Neuronal stem cell (in vitro differentiated cells): Measurements from ENCODE around the gene LRRC2.

Experiments
- DNase-seq: peaks from one replicate; pipeline ENCODE4 v3.0.0-alpha.2; 2013; ENCODE audit warnings: low spot score
- H2AFZ ChIP-seq: one replicate; pipeline ENCODE4 v1.6.1; 2013; ENCODE audit warnings: mild to moderate bottlenecking, low read length, inconsistent platforms
- H2AK5ac ChIP-seq: 2 replicates; pipeline ENCODE4 v1.6.1; 2013; ENCODE audit warnings: low read depth, mild to moderate bottlenecking, inconsistent platforms, low read length, moderate library complexity, mixed read lengths
- H2BK120ac ChIP-seq: 2 replicates; pipeline ENCODE4 v1.6.1; 2013; ENCODE audit warnings: low read depth, mild to moderate bottlenecking, inconsistent platforms, low read length, moderate library complexity, mixed read lengths
- H2BK12ac ChIP-seq: one replicate; pipeline ENCODE4 v1.6.1; 2013; ENCODE audit warnings: low read length, inconsistent platforms
- H2BK15ac ChIP-seq: 2 replicates; pipeline ENCODE4 v1.6.1; 2013; ENCODE audit warnings: mild to moderate bottlenecking, low read length, inconsistent platforms, mixed read lengths
- H2BK5ac ChIP-seq: one replicate; pipeline ENCODE4 v1.6.1; 2013; ENCODE audit warnings: inconsistent platforms, mild to moderate bottlenecking, low read length, moderate library complexity
- H3K14ac ChIP-seq: one replicate; pipeline ENCODE4 v1.6.1; 2013; ENCODE audit warnings: low read length, inconsistent platforms
- H3K18ac ChIP-seq: 2 replicates; pipeline ENCODE4 v1.6.1; 2013; ENCODE audit warnings: low read length, inconsistent platforms
- H3K23ac ChIP-seq: 2 replicates; pipeline ENCODE4 v1.6.1; 2013; ENCODE audit warnings: low read depth, mild to moderate bottlenecking, mixed read lengths, low read length, inconsistent platforms; ENCODE audit not compliant: poor library complexity
- H3K27ac ChIP-seq: replicated peaks from 3 replicates; pipeline ENCODE4 v1.5.1; 2013; ENCODE audit warnings: low read length, inconsistent platforms
- H3K27me3 ChIP-seq, 3 experiments: 2 replicates each; pipeline ENCODE4 v1.6.1; 2013; ENCODE audit warnings: low read length in 3 of 3, mild to moderate bottlenecking in 2 of 3, inconsistent platforms in 1 of 3, low read depth in 1 of 3, mixed read lengths in 1 of 3, moderate library complexity in 1 of 3; ENCODE audit not compliant: control insufficient read depth in 3 of 3, insufficient read depth in 3 of 3
- H3K36me3 ChIP-seq, 2 donors: replicated peaks in 1 of 2; 2 replicates each; pipeline ENCODE4 v1.6.1; 2013; ENCODE audit warnings: low read length in 2 of 2; ENCODE audit not compliant: control insufficient read depth in 2 of 2, insufficient read depth in 2 of 2
- H3K4ac ChIP-seq: 2 replicates; pipeline ENCODE4 v1.6.1; 2013; ENCODE audit warnings: inconsistent platforms, mild to moderate bottlenecking, low read length, moderate library complexity
- H3K4me1 ChIP-seq, 2 donors: 1 replicate in 1 of 2; 2 replicates in 1 of 2; pipeline ENCODE4 v1.6.1; 2013; ENCODE audit warnings: low read length in 2 of 2, low read depth in 1 of 2; ENCODE audit not compliant: control insufficient read depth in 2 of 2, insufficient read depth in 1 of 2
- H3K4me2 ChIP-seq: one replicate; pipeline ENCODE4 v1.6.1; 2013; ENCODE audit warnings: mild to moderate bottlenecking, low read length, inconsistent platforms; ENCODE audit not compliant: insufficient read depth, poor library complexity, severe bottlenecking
- H3K4me3 ChIP-seq, 2 donors: 2 replicates each; pipeline ENCODE4 v1.5.1; 2013; ENCODE audit warnings: low read length in 2 of 2, mild to moderate bottlenecking in 2 of 2, inconsistent platforms in 1 of 2, moderate library complexity in 1 of 2
- H3K79me1 ChIP-seq: one replicate; pipeline ENCODE4 v1.6.1; 2013; ENCODE audit warnings: low read depth, mild to moderate bottlenecking, inconsistent platforms, low read length, moderate library complexity
- H3K9ac ChIP-seq: one replicate; pipeline ENCODE4 v1.6.1; 2013; ENCODE audit warnings: mild to moderate bottlenecking, low read depth, low read length, inconsistent platforms; ENCODE audit not compliant: poor library complexity
- H3K9me3 ChIP-seq, 2 donors: replicated peaks in 1 of 2; 2 replicates each; pipeline versions ENCODE3 to v1.6.1; 2013; ENCODE audit warnings: low read length in 2 of 2, mild to moderate bottlenecking in 2 of 2, inconsistent platforms in 1 of 2, low read depth in 1 of 2, mixed read lengths in 1 of 2, moderate library complexity in 1 of 2; ENCODE audit not compliant: control insufficient read depth in 2 of 2, insufficient read depth in 1 of 2
- H4K8ac ChIP-seq: one replicate; pipeline ENCODE4 v1.6.1; 2013; ENCODE audit warnings: low read depth, mild to moderate bottlenecking, inconsistent platforms, low read length, moderate library complexity
- H4K91ac ChIP-seq: one replicate; pipeline ENCODE4 v1.6.1; 2013; ENCODE audit warnings: low read length, low read depth, mild to moderate bottlenecking, inconsistent platforms; ENCODE audit not compliant: poor library complexity
- WGBS, 2 donors: extraction: QIAGEN DNeasy Blood & Tissue Kit; methylation state at CpG; one replicate each; pipeline ENCODE4 v1.1.7; 2013; ENCODE audit warnings: missing lambda C conversion rate in 2 of 2, mixed read lengths in 1 of 2; ENCODE audit not compliant: insufficient read length in 2 of 2, insufficient replicate concordance in 1 of 2; ENCODE audit errors: extremely low coverage in 2 of 2; 5-methylcytosine and 5-hydroxymethylcytosine counted together

Gene LRRC2

GRCh38 chr3:46573701-46574100, 7.6 kb upstream of the LRRC2 start:
- H3K4me1 ChIP-seq, result peaks cover 0 to 12% of the 10 kb centered on the region in 2 donors
- no peaks in the 10 kb centered on the region for H3K9me3 ChIP-seq
- no CpG with 5 or more reads among the region's 4 CpGs for WGBS, 2 donors
- H3K23ac ChIP-seq, result no peak overlapping the region
- H4K8ac ChIP-seq, result no peak overlapping the region
- no peak for DNase-seq
- no peak overlapping the region for H4K91ac ChIP-seq
- H3K27me3 ChIP-seq, result peaks cover 6 to 43% (median 30%) of the 10 kb centered on the region in 3 experiments
- no peak overlapping the region for H3K18ac ChIP-seq
- H2AFZ ChIP-seq, result no peak overlapping the region
- H2BK15ac ChIP-seq, result no peak overlapping the region
- H3K36me3 ChIP-seq, result no peaks in the 10 kb centered on the region
- H3K14ac ChIP-seq, result no peak overlapping the region
- H2BK5ac ChIP-seq, result no peak overlapping the region
- no peak overlapping the region for H3K4me2 ChIP-seq
- H3K4me3 ChIP-seq, result no peak overlapping the region
- no peak overlapping the region for H2BK120ac ChIP-seq
- H3K79me1 ChIP-seq, result no peaks in the 10 kb centered on the region
- H2BK12ac ChIP-seq, result no peak overlapping the region
- H3K27ac ChIP-seq, result no peak overlapping the region
- H3K9ac ChIP-seq, result no peak overlapping the region
- H2AK5ac ChIP-seq, result no peak overlapping the region
- H3K4ac ChIP-seq, result no peak overlapping the region

DNA sequence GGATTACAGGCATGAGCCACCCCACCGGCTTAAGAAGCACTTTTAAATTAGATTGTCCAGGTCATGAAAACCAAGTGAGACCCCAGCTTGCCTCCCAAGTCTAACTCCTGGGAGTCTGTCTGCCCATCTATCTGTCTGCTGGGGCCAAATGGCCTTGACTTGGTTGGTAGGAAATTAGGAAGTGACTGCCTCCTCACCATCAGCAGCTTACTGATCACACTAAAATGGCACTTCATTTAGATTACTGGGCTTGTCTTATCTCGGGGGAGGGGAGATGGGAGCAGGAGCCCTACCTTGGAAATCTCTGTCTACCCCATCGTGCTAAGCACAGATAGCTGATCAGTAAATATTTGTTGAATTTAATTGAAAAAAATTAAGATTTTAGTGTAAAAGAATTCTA, 5.6 kb upstream of the LRRC2 start:
- Histone ChIP-seq H2BK120ac (no peak overlapping the region), H2BK5ac (no peak overlapping the region), H3K4me1 (peaks cover 0 to 12% of the 10 kb centered on the region in 2 donors), H2AK5ac (no peak overlapping the region), H4K91ac (no peak overlapping the region), H3K36me3 (no peaks in the 10 kb centered on the region), H3K79me1 (no peaks in the 10 kb centered on the region), H3K27me3 (peaks cover 1 to 35% (median 14%) of the 10 kb centered on the region in 3 experiments), H3K9ac (no peak overlapping the region), H3K14ac (no peak overlapping the region), H2AFZ (no peak overlapping the region), H3K4ac (no peak overlapping the region), H3K9me3 (no peaks in the 10 kb centered on the region), H3K27ac (no peak overlapping the region), H3K4me2 (no peak overlapping the region), H4K8ac (no peak overlapping the region), H3K23ac (no peak overlapping the region), H2BK12ac (no peak overlapping the region), H3K4me3 (no peak overlapping the region), H2BK15ac (no peak overlapping the region), H3K18ac (no peak overlapping the region)
- DNase-seq, result no peak
- WGBS, 2 donors, result no CpG with 5 or more reads among the region's 3 CpGs

GRCh38 chr3:46565607-46566039, 479 bp downstream of the LRRC2 start:
- Histone ChIP-seq H3K4me3 (peak overlapping the region in 1 of 2 donors; percentile 78), H2BK120ac (no peak overlapping the region), H3K14ac (no peak overlapping the region), H4K91ac (no peak overlapping the region), H2BK15ac (no peak overlapping the region), H4K8ac (no peak overlapping the region), H3K4me1 (peaks cover 0 to 4% of the 10 kb centered on the region in 2 donors), H2AK5ac (no peak overlapping the region), H2BK5ac (no peak overlapping the region), H3K27me3 (peaks cover 2 to 37% (median 3%) of the 10 kb centered on the region in 3 experiments), H3K4me2 (peak overlapping the region; percentile 60), H3K9ac (no peak overlapping the region), H3K23ac (peak overlapping the region; percentile 82), H3K79me1 (no peaks in the 10 kb centered on the region), H3K18ac (peak overlapping the region; percentile 8), H2AFZ (peak overlapping the region; percentile 75), H3K27ac (no peak overlapping the region), H3K4ac (no peak overlapping the region), H3K9me3 (peaks cover 0 to 2% of the 10 kb centered on the region in 2 donors), H3K36me3 (no peaks in the 10 kb centered on the region), H2BK12ac (no peak overlapping the region)
- WGBS, 2 donors, result no CpG with 5 or more reads among the region's 21 CpGs
- no peak for DNase-seq

- H3K4me3 ChIP-seq, result no peak overlapping the region
- H2AK5ac ChIP-seq, result no peak overlapping the region
- no peaks in the 10 kb centered on the region for H3K36me3 ChIP-seq
- H4K8ac ChIP-seq, result no peak overlapping the region
- no peak overlapping the region for H2BK12ac ChIP-seq
- H2AFZ ChIP-seq, result no peak overlapping the region
- H4K91ac ChIP-seq, result no peak overlapping the region
- H3K4me2 ChIP-seq, result no peak overlapping the region
- no peak overlapping the region for H3K23ac ChIP-seq
- peaks cover 0 to 2% of the 10 kb centered on the region in 2 donors for H3K9me3 ChIP-seq
- H3K9ac ChIP-seq, result no peak overlapping the region
- peaks cover 0 to 4% of the 10 kb centered on the region in 2 donors for H3K4me1 ChIP-seq
- no peak overlapping the region for H2BK120ac ChIP-seq
- H2BK5ac ChIP-seq, result no peak overlapping the region
- peaks cover 2 to 39% (median 3%) of the 10 kb centered on the region in 3 experiments for H3K27me3 ChIP-seq
- no CpG with 5 or more reads among the region's 4 CpGs for WGBS, 2 donors
- DNase-seq, result no peak
- H3K14ac ChIP-seq, result no peak overlapping the region
- no peak overlapping the region for H3K27ac ChIP-seq
- H2BK15ac ChIP-seq, result no peak overlapping the region
- peak overlapping the region; percentile 12 for H3K18ac ChIP-seq
- H3K4ac ChIP-seq, result no peak overlapping the region
- H3K79me1 ChIP-seq, result no peaks in the 10 kb centered on the region
Observed at GRCh38 chr3:46565077-46565476, 1.0 kb downstream of the LRRC2 start.
